Endothelial cell of umbilical vein (primary cell): ENCODE measurements around the gene MGLL.

ENCODE experiments used
- CTCF ChIP-seq, 2 donors: IDR thresholded peaks; 1 replicate in 1 of 2; 2 replicates in 1 of 2; pipeline ENCODE4 v1.5.1; 2011; ENCODE audit warnings: low read length in 2 of 2, mild to moderate bottlenecking in 2 of 2, moderate library complexity in 2 of 2, control low read depth in 1 of 2, inconsistent platforms in 1 of 2, low read depth in 1 of 2; ENCODE audit not compliant: insufficient read depth in 1 of 2; ENCODE audit errors: extremely low read depth in 1 of 2
- EZH2 ChIP-seq: IDR thresholded peaks from 2 replicates; pipeline ENCODE4 v1.6.1; 2012; ENCODE audit warnings: borderline replicate concordance, low read depth, mild to moderate bottlenecking, moderate library complexity, low read length, inconsistent platforms; ENCODE audit not compliant: severe bottlenecking
- JUN ChIP-seq: IDR thresholded peaks from 2 replicates; pipeline ENCODE4 v1.6.1; 2011; ENCODE audit warnings: borderline replicate concordance, low read depth; ENCODE audit not compliant: insufficient read length, insufficient read depth

DNA sequence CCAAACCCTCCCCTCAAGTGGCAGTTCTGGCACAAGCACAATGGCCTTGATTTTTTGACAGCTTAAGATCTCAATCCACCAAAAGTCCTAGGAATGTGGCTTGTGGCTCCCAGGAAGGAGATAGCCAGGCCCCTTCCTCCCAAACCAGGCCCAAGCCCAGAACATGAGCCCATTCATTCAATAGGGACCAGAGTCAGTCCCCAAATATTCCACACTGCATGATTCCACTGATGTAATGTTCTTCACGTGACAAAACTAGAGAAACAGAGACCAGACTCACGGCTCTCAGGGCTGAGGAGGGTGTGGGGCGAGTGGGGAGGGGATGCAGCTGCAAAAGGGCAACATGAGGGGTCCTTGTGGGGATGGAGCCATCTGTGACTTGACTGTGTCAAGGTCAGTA, 124.0 kb downstream of the MGLL start:
- no peak for TF ChIP-seq EZH2
- TF ChIP-seq CTCF (IDR thresholded peaks at IDR 0.05; ENCODE audit: extremely low read depth in 1 of 2, insufficient read depth in 1 of 2, low read depth in 1 of 2, low read length in 2 of 2), result no peak
- TF ChIP-seq JUN, result no peak
